GM21423 (cell line): ENCODE data around the gene SIAH3.

Experiments
- ATAC-seq: cut with Tn5 transposase; IDR thresholded peaks from one replicate; pipeline ENCODE4 v1.9.1; 2021; ENCODE audit warnings: mild to moderate bottlenecking, moderate library complexity; ENCODE audit not compliant: unreplicated experiment

Gene SIAH3

GRCh38 chr13:45863709-45864590, 12.4 kb upstream of the SIAH3 start:
- ATAC-seq, result no peak

GRCh38 chr13:45861322-45861721, 9.8 kb upstream of the SIAH3 start:
- no peak for ATAC-seq

- no peak for ATAC-seq
Observed at GRCh38 chr13:45860240-45860639, 8.7 kb upstream of the SIAH3 start.

GRCh38 chr13:45859705-45860104, 8.2 kb upstream of the SIAH3 start:
- ATAC-seq, result no peak

GRCh38 chr13:45852494-45852893, 941 bp upstream of the SIAH3 start:
- no peak for ATAC-seq

- ATAC-seq, result no peak
Observed at GRCh38 chr13:45851956-45852355, 403 bp upstream of the SIAH3 start.

- no peak for ATAC-seq
Observed at GRCh38 chr13:45850027-45850613, 1.4 kb downstream of the SIAH3 start.

GRCh38 chr13:45849408-45849807, 2.1 kb downstream of the SIAH3 start:
- no peak for ATAC-seq

GRCh38 chr13:45847554-45848224, 3.9 kb downstream of the SIAH3 start:
- ATAC-seq, result no peak

GRCh38 chr13:45846681-45847080, 4.9 kb downstream of the SIAH3 start:
- no peak for ATAC-seq

GRCh38 chr13:45838171-45838745, 13.3 kb downstream of the SIAH3 start:
- no peak for ATAC-seq

GRCh38 chr13:45837111-45837510, 14.4 kb downstream of the SIAH3 start:
- ATAC-seq, result no peak

- ATAC-seq, result no peak
Observed at GRCh38 chr13:45834411-45834994, 17.1 kb downstream of the SIAH3 start.

- ATAC-seq, result no peak
Observed at GRCh38 chr13:45833663-45834375, 17.7 kb downstream of the SIAH3 start.

- no peak for ATAC-seq
Observed at GRCh38 chr13:45833242-45833641, 18.3 kb downstream of the SIAH3 start.

- ATAC-seq, result no peak
Observed at GRCh38 chr13:45831851-45832250, 19.7 kb downstream of the SIAH3 start.

GRCh38 chr13:45830121-45830520, 21.4 kb downstream of the SIAH3 start:
- ATAC-seq, result no peak

- no peak for ATAC-seq
Observed at GRCh38 chr13:45828256-45828968, 23.1 kb downstream of the SIAH3 start.

- no peak for ATAC-seq
Observed at GRCh38 chr13:45827318-45827717, 24.2 kb downstream of the SIAH3 start.

GRCh38 chr13:45826731-45827130, 24.8 kb downstream of the SIAH3 start:
- ATAC-seq, result peak; percentile 70
